H1 (cell line): ENCODE data around the gene MAN1C1. TPM values are rescaled to one million over a fixed set of nuclear protein-coding genes. Genes with fewer than 3 reads are reported as not detected.

Source experiments
- SIRT6 ChIP-seq: IDR thresholded peaks from one replicate; pipeline ENCODE4 v1.7.1; 2012; ENCODE audit warnings: low read length, inconsistent platforms
- USF2 ChIP-seq: IDR thresholded peaks from 2 replicates; pipeline ENCODE4 v1.6.1; 2011; ENCODE audit warnings: low read length, improper control_type of control experiment
- polyA plus RNA-seq, 7 experiments: library from polyadenylated mRNA; depleted of rRNA in 3 of 7; stranded (reverse) in 5 of 7; unstranded in 2 of 7; fragments of >200 nt in 5 of 7; fragments of 200-250 nt in 2 of 7; gene quantifications; 1 replicate in 5 of 7; 2 replicates in 1 of 7; 4 replicates in 1 of 7; pipeline versions ENCODE4 v1.2.1 to v1.2.3, GENCODE V29; 2011 to 2013; ENCODE audit warnings: missing spikeins in 2 of 7, mixed read lengths in 2 of 7
- total RNA-seq: library from RNA; stranded (reverse); fragmentation: NEBNext Ultra II Directional; extraction: Animal tissue kit (Norgen Biotek cat#: 25700); gene quantifications from 2 replicates; pipeline ENCODE4 v1.2.1, GENCODE V29; 2021

MAN1C1 gene
- total and polyA plus RNA-seq, 2 of the 8 experiments (the other 6 are each of a cell fraction or from before 2014, with no cell fraction given) = 7.8 to 15.2 TPM

GRCh38 chr1:25817840-25818501, 201.4 kb downstream of the MAN1C1 start (continued):
- no peak for TF ChIP-seq USF2
- TF ChIP-seq SIRT6 = no peak
